ENCODE measurements around the gene AOAH.

The AOAH gene

DNA sequence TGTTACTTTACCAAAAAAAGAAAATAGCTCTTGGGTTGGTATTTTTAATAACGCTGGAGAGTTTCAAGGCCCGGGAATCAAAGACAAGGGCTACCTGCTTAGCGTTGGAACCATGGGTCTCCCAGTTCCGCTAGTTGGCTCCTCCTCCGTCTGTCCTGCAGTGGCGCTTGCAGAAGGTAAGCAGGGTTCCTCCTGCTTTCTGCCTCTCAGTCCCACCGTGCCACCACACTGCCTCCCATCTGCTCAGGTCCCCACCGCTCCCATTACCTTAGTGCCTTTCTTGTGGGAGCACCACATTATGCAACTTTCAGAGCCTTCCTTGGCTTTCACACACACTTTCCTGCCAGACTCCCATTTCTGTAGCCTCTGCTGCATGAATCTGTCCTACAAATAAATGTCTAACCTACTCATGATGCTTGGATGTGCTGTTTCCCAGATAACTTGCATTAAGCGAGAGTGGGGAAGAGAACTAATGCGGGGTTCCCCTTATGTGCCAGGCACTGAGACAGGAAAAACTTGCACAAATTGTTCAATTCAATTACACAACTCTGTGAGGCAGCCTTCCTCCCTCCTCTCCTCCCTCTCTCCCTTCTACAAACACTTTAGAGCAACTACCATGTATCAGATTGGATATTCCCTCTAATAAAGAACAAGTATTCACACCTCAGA lies 124.5 kb downstream of the AOAH start:
- DNase-seq: no peak

DNA sequence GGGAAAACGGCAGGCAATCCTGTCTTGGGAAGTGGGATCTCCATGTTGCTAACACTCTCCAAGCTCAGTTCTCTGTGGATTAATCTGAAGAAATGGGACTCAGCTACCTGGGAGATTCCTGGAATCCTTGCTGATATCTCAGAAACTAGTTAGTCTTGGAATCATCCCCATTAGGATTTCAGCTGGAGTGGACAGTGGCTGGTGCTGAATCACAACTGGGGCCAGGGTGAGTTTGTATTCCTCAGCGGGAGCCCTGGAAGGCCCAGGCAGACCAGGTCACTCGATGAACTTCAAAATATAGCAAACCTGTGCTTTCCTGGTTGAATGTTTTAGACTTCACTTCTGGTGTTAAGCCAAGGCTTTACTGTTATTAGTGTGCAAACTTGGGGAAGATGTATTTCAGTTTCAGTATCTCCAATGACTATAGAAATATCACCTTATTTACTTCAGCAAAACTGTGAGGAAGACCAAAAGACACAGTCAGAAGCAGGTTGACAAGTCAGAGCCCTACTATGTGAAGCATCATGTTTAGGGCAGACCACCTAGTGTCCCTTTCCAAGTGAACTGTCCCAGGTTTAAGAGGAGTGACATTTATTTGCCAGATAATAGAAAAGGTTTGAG lies 126.1 kb downstream of the AOAH start:
- no peak for DNase-seq

DNA sequence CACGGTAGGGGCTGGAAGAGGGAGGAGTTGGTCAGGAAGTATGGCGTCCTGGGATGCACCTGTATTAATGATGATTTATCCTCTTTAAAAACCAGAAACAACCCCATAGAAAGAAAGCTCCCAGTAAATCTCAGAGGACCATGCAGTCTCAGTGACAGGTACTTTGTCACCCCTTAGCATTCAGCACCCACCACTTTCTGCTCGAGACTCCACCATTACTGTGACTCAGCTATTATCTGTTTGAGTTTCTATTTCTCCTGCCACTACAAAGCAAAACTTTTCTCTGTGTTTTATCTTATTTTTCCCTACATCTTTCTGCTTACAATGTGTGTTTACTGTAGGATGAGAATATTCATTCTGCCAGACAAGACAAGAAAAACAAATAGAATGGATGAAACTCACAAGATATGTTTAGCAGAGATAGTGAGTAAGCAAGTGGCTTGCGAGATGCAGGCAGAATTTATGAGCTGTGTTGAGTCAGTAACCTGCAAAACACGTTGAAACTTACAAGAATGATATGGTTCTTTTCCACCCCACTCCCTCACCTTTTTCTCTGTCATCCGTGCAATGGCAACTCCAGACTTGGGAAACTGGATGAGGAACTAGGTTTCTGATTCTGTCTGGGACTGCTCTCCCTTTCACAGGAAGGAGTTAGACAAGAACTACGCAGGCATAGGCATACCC lies 127.1 kb downstream of the AOAH start:
- DNase-seq: no peak

DNA sequence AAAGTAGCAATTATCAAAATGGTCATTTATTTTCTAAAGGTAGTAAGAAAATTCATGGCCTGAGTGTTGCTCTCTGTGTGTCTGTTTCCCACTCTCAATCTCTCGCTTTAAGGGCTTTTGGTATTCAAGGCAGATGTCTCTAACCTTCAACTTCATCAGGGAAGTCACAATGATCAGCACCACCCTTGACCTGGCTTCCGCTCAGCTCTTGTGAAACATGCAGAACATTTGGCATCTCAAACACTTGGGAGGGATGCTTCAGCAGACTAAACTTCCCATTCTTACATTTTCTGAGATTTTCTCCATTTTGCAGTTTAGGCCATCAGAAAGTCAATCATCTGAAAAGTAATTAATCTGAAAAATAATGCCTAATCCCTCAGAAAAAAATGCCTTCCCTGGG lies 129.8 kb downstream of the AOAH start:
- no peak for DNase-seq

DNA sequence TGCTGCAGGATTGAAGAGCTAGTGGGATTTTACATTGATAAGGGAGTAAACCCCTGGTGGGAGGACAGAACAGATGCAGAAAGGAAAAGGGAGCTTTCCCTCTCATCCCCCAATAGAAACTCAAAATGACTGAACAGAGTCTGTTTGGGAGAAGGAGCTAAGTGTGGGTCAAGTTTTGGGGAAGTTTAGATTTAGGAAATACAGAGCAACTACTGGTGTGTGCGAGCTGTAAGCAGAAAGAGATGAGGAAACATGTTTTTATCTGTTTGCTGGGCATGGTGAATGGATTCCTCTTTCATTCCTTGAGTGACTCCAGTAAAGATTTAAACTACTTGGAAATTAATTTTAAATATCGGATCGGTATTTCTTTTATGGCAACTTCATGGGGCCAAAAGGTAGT lies 132.7 kb downstream of the AOAH start:
- no peak for DNase-seq

DNA sequence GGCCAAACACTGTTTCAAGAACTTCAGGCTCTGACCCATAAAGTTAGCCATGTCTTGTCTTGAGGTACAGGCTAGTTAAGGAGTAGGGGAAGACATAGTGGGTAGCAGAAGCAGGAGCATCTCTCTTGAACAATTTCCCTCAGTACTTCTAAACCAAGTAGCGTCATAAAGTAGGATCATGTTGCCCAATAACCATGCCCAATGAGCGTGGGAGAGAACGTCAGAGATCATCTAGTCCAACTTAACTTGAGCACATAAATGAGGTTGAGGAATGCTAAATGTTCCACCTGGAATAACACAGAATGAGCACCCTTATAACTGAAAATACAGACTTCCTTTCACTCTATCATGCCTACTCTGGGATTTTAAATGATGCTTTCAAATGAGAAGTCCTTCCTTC lies 134.9 kb downstream of the AOAH start:
- no peak for DNase-seq

DNA sequence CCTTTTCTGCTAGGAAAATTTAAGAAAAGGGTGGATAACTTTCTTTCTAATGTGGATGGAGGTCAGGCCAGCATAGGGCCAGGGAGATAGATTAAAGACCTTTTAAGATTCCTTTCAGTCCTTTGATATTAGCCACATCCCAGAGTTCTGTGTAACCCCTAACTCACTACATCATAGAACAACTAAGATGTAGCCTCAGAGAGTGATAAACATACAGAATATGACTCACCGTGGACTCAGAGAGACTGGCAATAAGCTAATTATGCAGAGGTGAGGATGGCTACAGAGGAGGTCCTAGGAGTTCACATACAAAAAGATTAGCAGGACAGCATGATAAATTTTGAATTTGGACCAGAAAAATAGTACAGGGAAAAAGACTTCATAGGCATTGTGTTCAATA lies 141.0 kb downstream of the AOAH start:
- no peak for DNase-seq

DNA sequence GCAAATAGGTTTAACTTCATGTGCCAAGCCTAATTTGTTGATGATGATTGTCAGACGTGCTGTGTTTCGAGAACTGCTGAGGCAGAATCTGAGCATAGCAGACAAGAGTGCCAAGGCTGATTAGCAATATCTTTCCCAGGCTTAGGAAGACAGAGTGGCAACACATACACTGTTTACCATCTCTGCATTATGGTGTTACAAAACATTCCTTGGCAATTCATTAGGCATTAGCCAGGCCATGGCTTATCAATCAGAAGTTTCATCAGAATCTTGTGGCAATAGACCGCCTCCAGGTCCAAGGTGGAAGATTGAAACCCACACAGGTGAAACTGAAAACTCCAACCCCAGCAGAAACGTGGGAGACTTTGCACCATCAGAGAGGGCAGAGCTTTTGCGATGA lies 148.5 kb downstream of the AOAH start:
- DNase-seq: no peak

DNA sequence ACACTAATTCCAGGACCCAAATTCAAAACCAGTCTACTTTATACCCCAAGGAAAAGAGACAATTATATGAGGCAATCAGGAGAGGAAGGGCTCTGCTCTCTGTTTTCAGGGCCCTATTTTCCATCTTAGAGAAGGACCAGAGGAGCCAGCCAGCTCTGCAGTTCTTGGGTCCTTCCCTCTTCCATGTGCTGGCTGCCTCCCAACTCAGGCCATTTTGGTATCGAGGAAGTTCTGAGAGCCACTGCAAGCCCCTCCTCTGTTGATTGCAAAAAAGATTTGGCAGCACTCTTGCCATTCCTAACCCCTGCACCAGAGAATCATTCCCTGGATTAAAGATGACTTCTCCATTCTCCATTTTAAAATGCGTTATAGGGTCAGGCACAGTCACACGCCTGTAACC lies 151.2 kb downstream of the AOAH start:
- no peak for DNase-seq

DNA sequence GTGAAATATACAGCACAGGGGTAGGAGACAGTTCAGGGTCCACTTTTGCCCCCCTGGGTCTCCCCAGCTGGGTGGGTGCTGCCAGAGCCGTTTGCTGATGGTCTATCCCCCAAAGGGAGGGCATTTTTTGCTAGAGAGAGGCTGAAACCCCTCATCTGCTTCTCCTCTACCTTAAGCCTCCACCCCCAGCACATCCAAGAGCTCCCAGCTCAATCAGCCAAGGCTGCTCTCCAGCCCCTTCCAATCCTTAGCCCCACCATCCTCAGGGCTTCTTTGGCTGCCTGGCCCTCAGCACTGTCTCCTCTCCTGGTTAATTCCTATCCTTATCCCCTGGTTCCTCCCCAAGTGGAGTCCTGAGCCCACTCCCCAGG lies 153.1 kb downstream of the AOAH start:
- no peak for DNase-seq

DNA sequence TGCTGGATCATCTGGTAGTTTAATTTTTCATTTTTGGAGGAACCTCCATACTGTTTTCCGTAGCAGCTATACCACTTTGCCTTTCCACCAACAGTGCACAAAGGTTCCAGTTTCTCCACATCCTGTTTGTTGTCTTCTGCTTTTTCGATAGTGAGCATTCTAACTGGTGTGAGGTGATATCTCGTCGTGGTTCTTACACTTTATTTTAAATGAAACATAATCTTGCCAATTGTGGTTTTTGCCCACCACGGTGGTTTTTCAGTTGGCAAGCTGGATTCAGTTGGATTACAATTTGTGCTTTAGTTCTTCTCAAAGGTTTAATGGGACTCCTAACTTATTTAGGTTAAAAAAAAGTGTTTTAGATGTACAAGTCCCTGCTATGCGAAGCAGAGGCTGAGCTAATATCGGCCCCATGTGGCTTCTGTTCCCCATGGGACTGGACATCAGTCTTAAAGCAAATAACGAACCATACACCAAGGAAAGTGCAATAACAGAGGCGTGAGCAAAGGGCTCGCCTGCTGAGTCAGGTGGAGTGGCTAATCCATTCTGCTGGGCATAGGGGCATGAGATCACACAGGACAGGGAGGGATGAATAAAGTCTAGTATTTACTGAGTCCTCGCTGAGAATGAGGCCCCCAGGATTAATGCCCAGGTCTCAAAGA lies 153.6 kb downstream of the AOAH start:
- no peak for DNase-seq

DNA sequence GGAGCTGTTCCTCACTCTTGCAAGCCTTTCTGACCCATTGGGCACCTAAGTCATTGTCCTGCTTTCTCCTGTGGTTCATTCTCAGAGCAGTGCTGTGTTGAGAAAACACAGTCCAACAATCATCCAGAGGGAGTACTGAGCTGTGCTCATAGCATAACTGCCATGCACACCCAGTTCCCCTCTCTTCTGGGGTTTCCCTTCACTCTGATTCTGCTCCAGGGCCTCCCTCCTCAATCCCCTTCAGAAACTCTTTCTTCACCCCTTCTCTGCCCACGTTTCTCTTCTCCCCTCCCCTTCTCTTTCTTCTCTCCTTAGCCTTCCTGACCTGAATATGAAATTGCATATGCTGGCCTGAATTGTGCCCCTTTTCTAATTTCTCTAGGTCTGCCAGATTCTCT lies 155.8 kb downstream of the AOAH start:
- DNase-seq: no peak

DNA sequence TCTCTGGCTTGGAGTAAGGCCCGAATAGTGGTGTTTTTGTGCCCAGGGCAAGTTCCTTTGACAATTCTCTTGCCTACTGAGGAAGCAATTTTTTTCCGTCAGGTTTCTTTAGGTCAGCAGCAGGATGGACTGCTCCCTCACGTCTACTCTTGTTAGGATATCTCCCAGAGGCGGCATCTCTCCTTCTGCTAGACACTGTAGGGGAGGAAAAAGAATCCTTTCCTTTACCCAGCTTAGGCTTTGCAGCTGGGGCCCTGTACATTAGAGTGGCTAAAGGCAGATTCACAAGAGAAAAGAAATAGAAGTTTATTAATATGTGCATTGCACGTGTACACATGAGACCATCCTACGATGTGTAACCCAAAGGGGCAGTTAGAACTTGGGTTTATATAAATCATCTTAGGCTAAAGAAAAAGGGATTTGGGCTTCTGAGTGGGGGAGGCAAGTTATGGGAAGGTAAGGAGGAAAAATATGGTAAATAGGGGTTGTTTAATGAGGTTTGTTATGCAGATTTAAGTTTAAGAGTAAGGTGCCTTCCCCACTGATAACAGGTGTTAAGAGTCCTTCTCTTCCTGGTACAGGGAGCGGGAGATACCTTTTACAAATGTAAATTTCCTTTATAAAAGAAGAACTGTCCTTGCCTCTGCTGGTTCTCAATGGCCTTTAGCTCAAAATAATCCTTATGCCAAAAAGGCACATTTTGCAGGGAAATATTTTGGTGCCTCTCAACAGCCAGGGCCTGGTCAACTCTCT lies 156.4 kb downstream of the AOAH start:
- no peak for DNase-seq

DNA sequence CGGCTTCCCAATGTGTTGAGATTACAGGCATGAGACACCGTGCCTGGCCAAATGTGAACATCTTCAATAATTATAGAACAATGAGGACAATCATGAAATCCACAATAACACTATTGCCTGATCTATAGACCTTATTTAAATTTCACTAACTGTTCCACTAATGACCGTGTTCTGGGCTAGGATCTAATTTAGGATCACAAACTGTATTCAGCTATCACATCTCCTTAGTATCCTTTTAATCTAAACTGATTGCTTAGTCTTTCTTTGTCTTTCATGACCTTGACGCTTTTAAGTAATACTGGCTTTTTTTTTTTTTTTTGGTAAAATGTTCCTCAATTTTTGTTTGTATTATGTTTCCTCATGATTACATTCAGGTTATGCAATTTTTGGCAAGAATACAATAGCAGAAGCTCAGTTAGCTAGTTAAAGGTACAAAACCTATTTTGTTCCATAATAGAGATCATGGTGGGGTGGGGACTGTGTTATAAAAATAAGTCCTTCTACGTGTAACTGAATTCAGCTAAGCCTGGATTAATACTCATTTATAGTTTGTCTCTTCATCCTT lies 158.4 kb downstream of the AOAH start:
- DNase-seq: peak; percentile 28

DNA sequence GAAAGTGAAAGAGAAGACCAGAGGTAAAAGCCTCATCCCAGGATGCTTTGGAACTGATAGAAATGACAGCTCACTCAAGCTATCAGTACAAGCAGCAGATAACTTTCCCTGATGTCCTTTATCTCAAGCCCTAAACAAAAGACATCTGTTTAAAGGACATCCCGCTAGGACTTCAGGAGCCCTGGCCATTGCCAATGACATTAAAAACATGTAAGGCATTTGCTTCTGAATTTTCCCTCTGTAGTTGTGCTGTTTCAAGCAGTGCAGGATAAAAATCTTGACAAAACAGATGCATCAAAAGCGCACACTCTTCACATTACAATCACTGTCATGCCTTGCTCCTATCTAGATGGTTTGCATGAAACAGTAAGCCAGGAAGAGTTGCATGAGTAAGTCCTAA lies 159.8 kb downstream of the AOAH start:
- DNase-seq: no peak

DNA sequence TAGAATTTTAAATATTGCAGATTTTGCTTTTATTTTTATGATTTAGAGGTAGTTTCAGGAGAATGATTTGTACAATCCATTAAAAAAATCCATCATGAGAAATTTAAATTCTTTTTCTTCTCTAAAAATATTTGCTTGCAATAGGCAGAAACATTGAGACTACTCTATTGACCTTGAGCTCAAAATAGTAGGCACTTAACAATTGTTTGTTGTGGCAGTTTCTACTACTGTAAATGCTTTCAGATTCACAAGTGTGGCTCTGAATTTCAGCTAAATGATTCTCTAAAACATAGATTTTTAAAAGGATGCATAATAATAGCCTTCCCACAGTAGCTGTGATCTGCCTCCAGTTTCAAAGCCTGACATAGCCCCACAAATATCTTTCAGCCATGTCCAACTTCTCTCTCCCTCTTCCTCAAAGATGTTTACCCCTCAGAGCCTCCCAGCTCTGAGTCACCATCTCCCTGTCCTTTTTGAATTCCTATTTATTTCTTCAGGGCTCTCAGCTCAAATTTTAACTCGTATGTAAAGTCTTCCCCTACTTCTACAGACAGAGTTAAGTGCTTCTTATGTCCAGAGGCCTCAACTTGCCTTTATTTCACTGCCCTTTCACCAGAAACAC lies 160.5 kb downstream of the AOAH start:
- DNase-seq: no peak

DNA sequence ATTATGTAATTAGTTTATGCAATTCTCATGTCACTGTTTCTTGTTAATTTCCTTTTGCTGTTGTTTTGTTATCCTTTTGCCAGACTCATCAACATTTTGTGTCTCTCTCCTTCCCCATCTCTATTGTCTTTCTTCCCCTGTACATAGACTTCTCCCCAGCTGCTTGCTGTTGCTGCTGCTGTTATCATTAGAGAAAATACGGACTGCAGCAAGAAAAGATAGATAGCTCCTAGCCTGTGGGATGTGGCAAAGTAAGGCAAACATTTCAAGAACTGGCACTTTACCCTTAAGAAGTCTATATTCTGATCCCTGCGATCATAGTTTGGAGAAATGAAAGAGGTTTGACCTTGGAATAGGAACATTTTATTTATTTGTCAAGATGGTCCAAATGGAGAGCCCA lies 162.2 kb downstream of the AOAH start:
- no peak for DNase-seq

DNA sequence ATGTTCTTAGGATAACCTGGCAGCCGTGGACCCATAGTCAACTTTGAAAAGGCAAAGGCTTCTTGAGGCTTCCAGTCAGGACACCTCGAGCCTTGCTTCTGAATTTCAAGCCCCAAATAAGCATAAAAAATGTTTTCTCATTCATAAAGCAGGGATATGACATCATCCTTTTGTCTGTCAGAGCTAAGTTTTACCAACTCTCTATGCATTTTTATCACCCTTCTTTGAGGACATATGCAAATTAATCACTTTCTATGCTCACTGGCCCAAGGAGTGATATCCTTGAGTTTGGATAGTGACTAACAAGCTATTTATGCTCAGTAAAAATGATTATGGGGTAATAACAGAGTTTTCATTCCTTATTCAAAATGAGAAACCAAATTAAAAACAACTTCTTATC lies 175.3 kb downstream of the AOAH start:
- no peak for DNase-seq

DNA sequence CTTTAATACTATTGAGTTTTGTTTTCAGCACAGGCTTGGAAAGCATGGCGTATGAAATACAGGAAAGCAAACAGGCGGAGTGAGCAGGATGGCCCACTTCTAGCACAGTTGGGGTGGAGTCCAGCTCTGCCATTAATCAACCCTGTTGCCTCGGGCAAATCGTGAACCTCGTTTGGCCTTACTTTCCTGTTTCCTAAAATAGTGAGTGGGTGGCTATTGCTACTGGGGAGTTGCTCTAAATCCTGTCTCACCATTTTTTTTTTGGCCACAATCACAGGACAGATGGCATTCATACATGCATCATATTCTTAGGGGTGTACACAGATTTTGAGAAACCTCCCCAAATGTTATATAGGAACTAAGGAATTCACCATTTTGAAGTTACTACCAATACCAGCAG lies 176.9 kb downstream of the AOAH start:
- DNase-seq: no peak

DNA sequence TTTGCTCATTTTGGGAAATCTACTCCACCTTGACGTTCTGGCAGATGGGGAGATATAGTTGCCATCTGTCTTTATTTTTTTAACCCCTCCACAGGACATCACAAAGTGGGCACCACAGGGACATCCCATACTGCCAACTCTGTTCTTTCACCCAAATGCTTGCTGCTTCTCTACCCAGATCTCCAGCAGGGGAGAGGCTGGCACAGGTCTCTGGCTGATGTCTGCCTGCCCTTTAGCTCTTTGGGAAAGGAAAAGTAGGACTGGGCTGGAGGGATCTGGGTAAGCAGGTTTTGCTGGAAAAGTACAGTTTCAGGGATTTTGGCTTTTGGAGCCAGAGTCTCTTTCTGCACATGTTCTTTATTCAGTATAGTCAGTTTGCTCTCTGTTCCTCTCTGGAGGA lies 178.0 kb downstream of the AOAH start:
- DNase-seq: no peak

DNA sequence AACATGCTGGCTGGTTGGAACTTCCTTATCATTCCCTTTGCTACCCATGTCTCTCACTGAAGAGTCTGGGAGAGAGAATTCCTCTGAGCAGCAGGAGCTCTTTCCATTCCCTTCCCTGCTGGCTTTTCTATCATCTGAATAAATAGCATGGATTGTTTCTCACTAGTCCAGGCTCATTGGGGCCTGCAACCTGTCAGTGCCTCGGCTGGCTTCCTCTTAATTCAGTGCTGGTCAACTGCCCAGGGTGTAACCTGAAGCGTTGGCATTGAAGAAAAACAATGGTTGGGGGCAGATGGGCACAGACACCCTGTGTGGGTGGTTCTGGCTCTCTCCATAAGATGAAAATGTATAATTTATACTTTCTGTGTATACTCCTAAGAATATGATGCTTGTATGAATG lies 179.0 kb downstream of the AOAH start:
- DNase-seq: no peak

DNA sequence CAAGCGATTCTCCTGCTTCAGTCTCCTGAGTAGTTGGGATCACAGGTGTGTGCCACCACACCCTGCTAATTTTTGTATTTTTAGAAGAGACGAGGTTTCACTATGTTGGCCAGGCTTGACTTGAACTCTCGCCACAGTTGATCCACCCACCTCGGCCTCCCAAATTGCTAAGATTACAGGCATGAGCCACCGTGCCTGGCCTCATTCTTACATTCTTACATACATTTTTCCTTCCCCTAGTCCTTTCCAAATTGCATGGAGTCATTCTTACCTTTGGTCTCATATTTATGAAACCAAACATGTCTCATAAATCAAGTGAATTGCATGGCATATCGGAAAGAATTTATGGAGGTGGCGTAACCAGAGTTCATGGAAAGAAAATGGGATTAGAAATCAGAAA lies 186.2 kb downstream of the AOAH start:
- no peak for DNase-seq
